GM21723 (cell line): ENCODE results near the gene FPGS.
A peak's percentile ranks its signal among the peaks of the same experiment; 100 is the strongest.

Source experiments
- ATAC-seq: cut with Tn5 transposase; IDR thresholded peaks from one replicate; pipeline ENCODE4 v1.9.1; 2021; ENCODE audit warnings: mild to moderate bottlenecking, moderate library complexity; ENCODE audit not compliant: unreplicated experiment

FPGS gene

GRCh38 chr9:127785933-127786772 is 16.5 kb upstream of the FPGS start, which contains the start of gene CDK9:
Gene CDK9 (plus strand): TSS chr9:127786034. CDS start chr9:127786149, 115 bp downstream.
- peak; percentile 67 for ATAC-seq

GRCh38 chr9:127786773-127787104 is 15.9 kb upstream of the FPGS start:
- no peak for ATAC-seq

- no peak for ATAC-seq
Observed at GRCh38 chr9:127788337-127789011, 14.2 kb upstream of the FPGS start.

GRCh38 chr9:127789179-127789578 is 13.5 kb upstream of the FPGS start:
- no peak for ATAC-seq

GRCh38 chr9:127790094-127790855 is 12.4 kb upstream of the FPGS start:
- ATAC-seq, result no peak

GRCh38 chr9:127791085-127791484 is 11.6 kb upstream of the FPGS start:
- ATAC-seq, result no peak

GRCh38 chr9:127792417-127793031 is 10.2 kb upstream of the FPGS start:
- no peak for ATAC-seq

- no peak for ATAC-seq
Observed at GRCh38 chr9:127793093-127793708, 9.5 kb upstream of the FPGS start.

- no peak for ATAC-seq
Observed at GRCh38 chr9:127794001-127794791, 8.5 kb upstream of the FPGS start.

GRCh38 chr9:127796225-127796813 is 6.4 kb upstream of the FPGS start:
- ATAC-seq, result no peak

GRCh38 chr9:127796852-127797370 is 5.8 kb upstream of the FPGS start:
- no peak for ATAC-seq

- ATAC-seq, result no peak
Observed at GRCh38 chr9:127801955-127802575, 617 bp upstream of the FPGS start.

- ATAC-seq, result no peak
Observed at GRCh38 chr9:127803507-127804352, 1.0 kb downstream of the FPGS start.

- no peak for ATAC-seq
Observed at GRCh38 chr9:127805620-127806019, 2.9 kb downstream of the FPGS start.

- ATAC-seq, result no peak
Observed at GRCh38 chr9:127806871-127807270, 4.2 kb downstream of the FPGS start.

- ATAC-seq, result no peak
Observed at GRCh38 chr9:127808347-127809001, 5.8 kb downstream of the FPGS start.

- ATAC-seq, result no peak
Observed at GRCh38 chr9:127809002-127809539, 6.4 kb downstream of the FPGS start.
